NCI-H1417 (cell line): ENCODE data around the gene GIMAP8.
"Not testable (repeated sequence)": the region's sequence is repeated elsewhere in the genome, so short reads cannot be mapped to it uniquely, and the experiment has no call there.

ENCODE experiments used
- DNase-seq, 3 experiments: peaks; one replicate each; lab custom pipeline; 2025; lab: John Stamatoyannopoulos, UW

GIMAP8 gene

DNA sequence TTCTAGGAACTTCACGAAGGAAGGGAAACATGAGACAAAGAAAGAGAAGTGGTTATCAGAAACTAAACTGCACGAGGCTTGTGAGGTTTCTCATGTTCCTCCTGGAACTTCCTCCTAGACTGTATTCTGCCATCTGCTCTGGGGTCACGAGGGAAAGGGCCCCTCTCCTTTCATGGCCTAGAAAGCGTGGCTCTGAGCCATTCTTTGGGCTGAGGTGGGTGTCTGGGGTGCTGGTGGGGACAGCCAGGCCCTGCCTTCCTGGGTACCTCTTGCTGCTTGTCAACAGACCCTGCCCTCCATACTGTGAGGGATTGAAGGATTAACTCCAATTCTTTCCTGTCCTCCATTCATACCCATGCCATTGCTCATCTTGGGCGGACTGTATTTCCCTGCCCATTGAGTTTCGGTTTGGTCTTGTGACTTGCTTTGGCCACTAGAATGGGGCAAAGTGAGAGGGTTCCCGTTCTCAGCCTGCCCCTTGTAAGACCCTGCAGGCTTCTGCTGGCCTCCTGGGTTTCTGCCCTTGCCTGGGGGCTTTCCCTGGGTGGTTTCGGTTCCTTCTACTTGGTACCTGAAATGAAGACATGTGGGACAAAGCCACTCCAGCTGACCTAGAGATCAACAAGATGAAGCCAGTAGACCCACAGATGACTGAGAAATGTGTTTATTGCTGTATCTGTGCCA, 14.9 kb upstream of the GIMAP8 start:
- DNase-seq = no peak

DNA sequence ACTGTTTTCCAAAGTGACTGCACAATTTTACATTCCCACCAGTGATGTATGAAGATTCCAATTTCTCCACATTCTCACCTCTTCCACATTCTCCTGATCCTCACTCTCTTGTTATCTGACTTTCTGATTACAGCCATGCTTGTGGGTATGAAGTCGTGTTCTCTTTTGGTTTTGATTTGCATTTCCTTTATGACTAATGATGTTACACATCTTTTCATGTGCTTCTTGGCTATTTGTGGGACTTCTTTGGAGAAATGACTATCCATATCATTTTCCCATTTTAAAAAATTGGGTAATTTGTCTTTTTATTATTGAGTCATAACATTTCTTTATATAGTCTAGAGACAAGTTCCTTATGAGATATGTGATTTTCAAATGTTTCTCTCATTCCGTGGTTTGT, 10.5 kb upstream of the GIMAP8 start:
- no peak for DNase-seq

DNA sequence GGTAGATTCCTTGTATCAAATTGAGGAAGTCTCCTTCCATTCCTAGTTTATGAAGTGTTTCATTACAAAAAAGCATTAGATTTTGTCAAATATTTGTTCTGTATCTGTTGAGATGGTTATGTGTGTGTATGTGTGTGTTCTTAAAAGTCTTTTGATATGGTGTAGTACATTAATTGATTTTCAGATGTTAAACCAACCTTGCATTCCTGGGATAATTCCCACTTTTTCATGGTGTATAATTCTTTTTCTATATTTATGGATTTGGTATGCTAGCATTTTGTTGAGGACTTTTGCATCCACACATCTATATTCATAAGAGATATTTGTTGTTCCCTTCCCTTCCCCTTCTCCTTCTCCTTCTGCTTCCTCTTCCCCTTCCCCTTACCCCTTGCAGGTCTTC, 8.9 kb upstream of the GIMAP8 start:
- DNase-seq = no peak

DNA sequence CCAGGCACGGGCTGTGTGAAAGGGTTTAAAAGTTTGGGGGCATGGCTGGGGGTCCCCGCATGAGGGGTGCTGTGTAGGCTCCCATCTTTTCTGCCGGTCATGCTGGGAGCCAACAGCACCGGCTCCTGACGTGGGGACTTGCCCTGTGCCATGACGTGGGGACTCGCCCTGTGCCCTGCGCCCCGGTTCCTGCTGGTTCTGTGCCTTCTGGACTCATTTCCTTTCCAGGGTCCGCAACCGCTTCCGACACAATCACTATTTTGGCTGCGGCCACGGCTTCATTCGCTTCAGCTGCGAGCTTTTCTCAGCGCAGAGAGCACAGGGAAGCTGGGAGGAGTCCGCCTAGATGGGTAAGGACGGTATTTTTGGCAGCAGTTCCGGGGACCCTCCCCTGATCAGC, 7.6 kb upstream of the GIMAP8 start:
- DNase-seq = no peak

DNA sequence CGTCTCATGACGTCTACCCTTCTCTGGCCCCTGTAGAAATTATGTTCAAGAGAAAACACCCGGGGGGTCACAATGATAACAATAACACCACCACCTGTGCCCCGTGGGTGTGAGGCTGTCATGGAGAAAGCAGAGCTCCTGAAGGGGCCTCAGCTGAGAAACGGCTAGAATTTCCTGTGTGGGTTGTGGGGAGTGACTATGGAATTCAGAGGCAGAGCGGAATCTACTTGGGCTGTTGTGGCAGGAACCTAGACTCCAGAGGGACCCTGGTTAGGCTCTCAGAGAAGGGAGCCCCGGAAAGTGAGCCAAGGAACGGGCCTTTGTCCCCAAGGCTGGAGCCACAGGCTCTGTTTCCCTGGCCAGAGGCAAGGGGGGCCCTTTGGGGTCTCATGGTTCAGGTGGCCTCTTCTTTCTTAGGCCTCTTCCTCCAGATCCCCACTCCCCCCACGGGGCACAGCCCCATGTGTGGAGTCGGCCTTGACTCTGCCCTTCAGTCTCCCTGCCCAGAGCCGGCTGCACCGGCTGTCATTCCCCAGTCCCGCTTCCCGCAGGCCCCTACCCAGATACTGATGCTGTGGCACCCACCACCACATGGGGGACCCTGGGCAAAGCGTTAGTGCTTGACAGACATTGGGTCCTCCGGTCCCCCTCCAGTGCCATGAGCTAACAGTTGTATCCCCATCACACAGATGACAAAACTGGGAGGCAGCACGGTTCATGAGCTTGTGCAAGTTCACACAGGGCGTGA, 6.5 kb upstream of the GIMAP8 start:
- no peak for DNase-seq

DNA sequence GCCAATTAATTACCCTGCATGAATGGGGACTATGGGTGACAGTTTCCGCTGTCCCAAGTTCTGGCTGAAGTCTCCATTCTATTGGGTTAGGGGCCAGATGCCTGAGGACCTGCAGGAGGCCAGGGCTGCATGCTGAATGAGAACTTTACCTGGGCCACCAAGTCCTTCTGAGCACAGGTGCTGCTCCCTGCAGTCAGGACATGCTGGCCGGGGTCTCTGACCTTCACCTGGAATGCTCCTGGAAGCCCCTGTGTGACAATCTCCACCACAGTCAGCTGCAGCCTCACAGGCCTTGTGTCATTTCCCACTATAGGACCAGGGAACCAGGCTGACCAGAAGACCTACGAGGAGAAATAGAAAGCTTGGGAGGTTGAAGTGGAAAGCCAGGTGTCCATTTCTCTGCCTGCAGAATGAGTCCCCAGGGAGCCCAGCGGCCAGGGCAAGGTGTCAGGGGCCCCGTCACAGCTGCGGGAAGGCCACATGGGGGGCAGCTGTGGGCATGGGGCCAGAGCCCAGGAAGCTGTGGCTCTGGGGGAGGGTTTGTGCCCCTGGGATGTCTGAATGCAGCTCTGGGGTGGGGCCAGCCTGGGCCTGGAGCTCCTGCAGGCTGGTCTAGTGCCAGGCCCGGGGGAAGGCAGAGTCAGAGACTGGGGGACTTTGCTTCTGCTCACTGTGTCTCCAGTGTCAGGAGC, 5.6 kb upstream of the GIMAP8 start:
- peak in 2 of 3 experiments; percentile 5 to 31 for DNase-seq

DNA sequence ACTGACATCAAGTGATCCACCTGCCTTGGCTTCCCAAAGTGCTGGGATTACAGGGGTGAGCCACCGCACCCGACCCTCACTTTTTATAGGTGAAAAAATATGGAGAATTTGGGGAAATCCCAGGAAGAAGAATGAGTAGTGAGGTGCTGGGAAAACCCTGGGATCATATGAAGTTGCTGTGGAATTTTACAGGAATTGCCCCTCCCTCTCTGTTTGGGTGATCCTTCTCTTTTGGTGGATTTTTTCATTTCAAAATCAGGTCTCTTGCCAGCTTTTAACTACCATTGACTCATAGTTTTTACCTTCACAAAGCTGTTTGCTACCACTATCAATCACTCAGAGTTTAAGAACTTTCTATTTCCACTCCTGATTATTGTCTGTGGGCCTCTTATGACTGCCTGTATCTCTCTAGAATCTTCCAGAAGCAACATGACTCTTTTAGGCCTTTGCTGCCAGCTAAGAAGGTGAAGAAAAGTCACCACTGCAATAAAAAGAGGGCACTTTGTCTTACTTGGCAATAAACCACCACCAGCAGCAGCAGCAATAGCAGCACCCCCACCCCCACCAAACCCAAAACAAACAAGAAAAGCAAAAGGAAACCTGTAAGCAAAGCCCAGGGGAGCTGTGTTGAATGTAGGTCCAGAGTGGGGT, 4.0 kb upstream of the GIMAP8 start:
- peak in 2 of 3 experiments; percentile 34 to 46 for DNase-seq

DNA sequence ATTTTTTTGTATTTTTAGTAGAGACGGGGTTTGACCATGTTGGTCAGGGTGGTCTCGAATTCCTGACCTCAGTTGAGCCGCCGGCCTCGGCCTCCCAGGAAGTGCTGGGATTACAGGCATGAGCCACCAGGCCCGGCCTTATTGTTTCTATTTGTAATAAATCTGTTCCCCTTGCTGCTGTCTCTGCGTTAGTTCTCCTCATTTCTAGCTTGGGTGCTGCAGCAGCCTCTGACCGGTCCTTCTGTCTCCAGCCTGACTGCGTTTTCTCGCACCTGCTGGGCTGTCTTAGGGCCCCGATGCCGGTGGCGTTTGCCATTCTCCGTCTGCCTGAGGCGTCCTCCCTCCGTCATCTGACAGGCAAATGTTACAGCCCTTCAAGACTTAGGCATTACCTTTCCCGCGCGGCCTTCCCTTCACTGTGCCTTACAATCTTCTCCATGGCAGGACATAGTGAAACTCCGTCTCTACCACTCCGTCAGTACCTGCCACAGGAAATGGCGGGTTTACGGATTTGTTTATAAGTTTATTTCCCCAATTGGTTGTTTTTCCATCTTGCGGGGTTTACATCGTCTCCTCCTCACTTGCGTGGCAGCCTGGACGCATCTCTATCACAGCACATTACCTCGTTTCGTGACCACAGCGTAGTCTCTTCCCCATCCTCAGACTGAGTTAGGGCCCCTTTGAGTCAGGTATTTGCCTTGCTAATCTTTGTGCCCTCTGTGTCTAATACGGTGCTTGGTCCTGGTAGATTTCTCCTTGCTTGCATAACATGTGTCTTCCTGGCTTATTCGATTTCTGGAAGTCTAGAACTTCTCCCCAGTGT, 2.3 kb upstream of the GIMAP8 start:
- DNase-seq = no peak

DNA sequence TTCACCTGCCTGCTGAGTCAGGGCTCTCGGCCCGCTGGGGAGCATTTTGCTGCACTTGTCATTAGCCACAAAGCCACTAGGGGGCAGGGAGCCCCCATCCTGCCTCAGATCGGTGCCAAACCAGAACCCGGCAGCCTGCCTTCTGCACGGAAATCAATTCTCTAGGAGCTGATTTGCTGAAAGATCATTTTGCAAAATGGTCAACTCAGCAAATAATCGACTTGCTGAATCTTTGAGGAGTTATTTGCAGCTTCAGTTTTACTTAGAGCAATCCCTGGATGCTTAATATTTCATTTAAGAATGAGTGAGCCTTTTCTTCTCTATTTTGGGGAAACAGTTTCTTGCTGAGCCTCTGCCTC, 1.7 kb upstream of the GIMAP8 start:
- peak; percentile 73 to 86 (median 84) for DNase-seq

DNA sequence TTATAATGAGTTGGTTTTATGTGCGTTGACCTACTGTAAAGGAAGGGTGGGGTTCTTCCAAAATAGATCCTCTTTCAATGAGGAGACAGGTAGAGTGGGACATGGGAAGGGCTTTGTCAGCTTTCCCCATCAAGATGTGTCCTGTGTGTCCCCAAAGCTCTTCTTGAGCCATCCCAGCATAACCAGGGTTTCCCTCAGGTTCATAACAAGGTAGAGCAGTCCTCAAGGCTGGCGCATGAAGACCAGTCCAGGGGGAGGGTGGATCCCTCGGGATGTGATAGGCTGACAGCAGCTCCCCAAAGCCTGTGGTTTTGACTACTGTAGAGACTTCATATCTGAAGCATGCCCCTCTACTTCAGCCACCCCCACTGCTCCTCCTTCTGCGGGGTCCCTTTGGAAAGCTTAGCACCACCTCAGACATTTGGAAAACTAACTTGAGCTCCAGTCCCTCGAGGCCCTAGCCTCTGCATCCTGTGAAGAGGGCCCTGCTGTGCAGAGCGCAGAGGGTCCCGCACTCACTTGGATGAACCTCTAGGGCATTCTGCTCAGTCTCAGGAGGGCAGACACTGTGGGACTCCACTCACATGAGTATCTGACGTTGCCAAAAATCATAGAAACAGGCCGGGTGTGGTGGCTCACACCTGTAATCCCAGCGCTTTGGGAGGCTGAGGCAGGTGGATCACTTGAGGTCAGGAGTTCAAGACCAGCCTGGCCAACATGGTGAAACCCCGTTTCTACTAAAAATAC, 1.1 kb upstream of the GIMAP8 start:
- no peak for DNase-seq

DNA sequence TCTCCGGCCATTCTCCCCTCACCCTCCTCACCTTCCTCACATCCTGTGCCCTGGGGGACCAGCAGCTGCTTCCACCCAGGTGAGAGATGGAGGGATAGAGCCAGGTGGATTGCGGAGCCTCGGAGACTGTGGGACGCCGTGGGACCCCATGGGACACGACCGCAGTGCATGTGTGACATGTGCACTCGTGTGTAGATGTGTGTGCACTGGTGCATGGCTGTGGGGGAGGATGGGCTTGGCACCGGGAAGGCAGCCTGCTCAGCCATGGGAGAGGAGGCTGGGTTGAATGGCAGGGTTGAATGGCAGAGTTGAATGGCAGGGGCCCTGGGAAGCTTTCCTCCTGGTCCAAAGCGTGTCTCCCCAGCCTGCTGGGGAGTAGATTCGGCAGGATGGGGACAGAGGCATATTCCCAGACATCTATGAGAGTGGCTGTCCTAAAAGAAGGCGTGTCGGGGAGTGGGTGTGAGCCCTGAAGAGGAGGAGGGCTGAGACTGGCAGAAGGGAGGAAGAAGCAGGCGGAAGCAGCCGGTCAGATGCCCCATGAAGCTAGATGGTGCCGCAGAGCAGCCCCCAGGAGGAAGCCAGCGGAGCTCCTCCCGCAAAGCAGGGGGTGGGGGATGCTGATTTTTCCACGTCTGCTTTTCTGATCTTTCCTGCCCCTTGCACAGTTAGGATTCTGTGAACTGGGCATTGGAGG, 815 bp downstream of the GIMAP8 start:
- DNase-seq = peak in 1 of 3 experiments; percentile 19

DNA sequence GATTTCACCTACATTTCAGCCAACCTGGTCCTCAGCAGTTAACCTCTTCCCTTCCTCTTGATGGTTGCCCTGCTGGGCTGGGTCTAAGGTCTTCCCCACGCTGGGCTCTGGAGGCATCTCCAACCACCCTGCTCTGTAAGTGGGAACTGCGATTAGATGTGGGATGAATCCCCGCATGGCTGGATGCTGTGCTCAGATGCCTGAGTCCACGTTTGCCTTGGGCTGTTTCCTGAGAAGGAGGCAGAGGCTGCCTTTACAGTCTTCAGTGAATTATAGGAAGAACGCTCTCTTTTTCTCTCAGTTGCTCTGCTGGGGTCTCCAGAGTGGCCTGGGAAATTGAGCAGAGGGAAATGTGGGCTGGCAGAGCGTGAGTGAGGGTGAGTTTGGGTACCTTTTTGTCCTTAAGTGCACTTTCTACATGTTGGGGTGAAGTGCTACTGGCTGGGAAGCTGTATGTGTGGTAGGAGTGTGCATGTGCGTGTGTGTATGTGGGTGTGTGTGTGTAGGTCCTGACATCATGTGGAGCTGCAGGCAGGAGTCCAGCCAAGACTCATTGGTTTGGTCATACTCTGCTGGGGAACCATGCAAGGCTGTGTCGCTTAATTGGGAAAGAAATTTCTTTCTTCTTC, 1.5 kb downstream of the GIMAP8 start:
- DNase-seq = no peak

DNA sequence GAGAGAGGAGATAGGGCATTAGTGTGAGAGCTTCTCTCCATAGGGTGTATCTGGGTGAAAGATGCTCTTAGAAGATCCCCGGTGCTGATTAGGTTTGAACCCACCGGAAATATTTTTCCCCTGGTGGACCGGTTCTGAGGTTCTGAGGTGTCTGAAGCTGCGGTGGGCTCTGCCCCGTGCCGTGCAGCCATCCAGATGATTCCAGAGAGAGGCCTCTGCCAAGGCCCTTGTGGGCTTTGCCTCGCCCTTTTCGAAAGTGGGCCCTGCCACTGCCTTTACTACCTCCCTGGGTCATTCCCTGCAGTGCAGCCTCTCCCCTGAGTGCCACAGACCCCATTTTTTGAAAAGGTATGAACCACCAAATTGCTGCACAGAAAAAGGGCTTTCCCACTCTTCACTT, 2.8 kb downstream of the GIMAP8 start:
- DNase-seq = no peak

DNA sequence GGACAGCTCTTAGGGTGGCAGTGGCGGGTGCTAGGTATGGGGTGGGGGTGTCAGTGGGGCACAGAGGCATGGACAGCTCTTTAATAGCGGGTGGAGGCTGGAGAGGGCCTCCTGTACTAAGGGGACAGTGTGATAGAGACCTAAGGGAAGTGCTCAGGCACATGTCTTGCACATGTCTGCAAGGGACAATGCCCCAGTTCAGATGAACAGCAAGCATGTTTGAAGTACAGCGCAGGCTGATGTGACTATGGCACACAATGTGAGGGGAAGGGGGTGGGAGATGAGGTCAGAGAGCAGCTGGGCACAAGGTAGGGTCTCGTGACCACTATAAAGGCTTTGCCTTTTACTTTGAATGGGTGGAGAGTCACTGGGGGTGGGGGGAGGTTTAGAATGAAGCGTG, 3.5 kb downstream of the GIMAP8 start:
- no peak for DNase-seq

DNA sequence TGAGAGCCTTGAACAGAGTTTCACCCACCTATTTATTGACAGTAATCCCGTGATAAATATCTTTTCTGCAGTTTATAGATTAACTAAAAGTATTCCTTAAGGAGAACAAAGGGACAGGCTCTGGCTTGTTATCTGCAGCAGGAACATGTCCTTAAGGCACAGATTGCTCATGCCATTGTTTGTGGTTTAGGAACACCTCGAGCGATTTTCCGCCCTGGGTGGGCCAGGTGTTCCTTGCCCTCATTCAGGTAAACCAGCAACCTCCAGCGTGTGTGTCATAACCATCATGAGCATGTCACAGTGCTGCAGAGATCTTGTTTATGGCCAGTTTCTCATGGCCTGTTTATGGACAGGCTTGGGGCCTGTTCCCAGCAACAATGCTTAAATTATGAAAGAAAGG, 6.6 kb downstream of the GIMAP8 start:
- not testable (repeated sequence) for DNase-seq

DNA sequence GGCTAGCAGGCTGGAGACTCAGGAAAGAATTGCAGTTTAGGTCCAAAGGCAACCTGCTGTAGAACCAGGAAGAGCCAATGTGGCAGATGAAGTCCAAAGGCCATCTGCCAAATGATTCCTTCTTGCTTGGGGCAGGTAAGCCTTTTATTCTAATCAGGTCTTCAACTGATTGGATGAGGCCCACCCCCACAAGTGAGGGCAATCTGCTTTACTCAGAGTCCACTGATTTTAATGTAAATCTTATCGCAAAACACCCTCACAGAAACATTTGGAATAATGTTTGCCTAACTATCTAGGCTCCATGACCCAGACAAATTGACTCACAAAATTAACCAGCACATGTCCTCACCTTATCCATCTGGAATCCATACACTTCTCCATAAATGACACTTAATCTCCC, 7.8 kb downstream of the GIMAP8 start:
- DNase-seq = no peak

DNA sequence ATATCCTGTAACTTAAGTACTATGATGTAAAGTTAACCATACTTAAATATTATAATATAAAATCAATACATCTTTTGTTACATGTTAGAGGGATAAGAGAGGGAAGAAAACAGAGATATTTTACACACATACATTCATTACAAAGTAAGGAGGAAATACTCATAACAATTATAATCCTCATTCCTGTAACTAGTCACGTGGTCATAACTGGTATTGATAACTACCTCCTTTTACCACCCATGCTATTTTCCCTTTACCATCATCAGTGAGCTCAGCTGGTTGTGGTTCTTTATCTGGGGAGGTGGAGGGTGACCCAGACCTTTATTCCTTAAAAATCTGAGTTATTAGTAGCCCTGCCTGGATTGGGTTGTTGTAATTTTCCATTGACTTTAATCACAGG, 8.3 kb downstream of the GIMAP8 start:
- DNase-seq = no peak

DNA sequence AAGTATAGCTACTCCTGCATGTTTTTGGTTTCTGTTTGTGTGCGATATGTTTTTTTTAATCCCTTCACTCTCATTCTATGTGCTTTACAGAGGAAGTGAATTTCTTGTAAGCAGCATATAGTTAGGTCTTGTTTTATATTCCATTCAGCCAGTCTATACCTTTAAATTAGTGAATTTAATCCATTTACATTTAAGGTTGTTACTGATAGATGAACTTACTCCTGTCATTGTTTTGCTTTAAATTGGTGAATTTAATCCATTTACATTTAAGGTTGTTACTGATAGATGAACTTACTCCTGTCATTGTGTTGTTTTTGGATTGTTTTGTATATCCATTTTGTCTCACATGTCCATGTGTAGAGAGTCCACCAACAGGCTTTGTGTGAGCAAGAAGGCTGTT, 11.1 kb downstream of the GIMAP8 start:
- no peak for DNase-seq

DNA sequence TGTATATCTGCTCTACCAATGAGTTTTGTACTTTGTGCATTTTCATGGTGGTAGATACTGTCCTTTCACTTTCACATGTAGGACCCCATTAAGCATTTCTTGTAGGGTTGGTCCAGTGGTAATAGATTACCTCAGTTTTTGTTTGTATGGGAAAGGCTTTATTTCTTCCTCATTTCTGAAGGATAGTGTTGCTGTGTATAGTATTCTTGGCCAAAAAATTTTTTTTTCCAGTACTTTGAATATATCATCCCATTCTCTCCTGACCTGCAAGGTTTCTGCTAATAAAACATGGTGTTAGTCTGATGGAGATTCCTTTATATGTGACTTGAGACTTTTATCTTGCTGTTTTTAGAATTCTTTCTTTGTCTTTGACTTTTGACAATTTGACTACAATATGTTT, 12.0 kb downstream of the GIMAP8 start:
- no peak for DNase-seq

DNA sequence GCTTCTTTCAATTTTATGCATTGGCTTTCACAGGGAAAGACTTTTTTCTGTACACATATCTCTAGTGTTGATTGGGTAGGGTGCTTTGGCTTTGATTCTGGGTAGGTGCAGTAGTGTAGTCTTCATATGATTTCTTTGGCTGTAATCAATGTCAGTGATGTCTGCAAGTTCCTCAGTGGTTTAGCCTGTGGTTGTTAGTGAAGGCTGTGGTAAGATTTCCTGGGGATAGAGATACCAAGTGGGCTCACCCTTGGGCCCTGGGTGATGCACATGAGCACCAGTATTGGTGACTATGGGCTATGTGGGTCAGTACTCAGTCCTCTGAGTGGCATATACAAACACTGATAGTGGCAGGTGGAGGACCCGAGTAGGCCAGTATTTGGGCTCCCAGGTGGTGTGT, 13.0 kb downstream of the GIMAP8 start:
- DNase-seq = no peak
